Right lobe of liver (tissue), 4 donors: ENCODE results near the gene CEP55.

ENCODE experiments used
- POLR2A ChIP-seq: fragments of 450-650 bp; IDR thresholded peaks from one replicate; pipeline ENCODE4 v1.6.1; 2017; ENCODE audit warnings: antibody characterized with exemption, mild to moderate bottlenecking
- TF ChIP-seq, protein P1 (sequence below), 4 donors: fragments of 200-600 bp in 3 of 4; fragments of 450-650 bp in 1 of 4; IDR thresholded peaks; one replicate each; pipeline versions ENCODE4 v1.5.1 to v1.8.0; 2016 to 2022; ENCODE audit warnings: antibody characterized with exemption in 4 of 4, mild to moderate bottlenecking in 2 of 4
- donor health status: DM: no; HTN: no; CAD: no.
- donor health status: DM: no; HTN: no; CAD: no.
- donor health status: DM: no; HTN: yes; CAD: no.

DNA sequence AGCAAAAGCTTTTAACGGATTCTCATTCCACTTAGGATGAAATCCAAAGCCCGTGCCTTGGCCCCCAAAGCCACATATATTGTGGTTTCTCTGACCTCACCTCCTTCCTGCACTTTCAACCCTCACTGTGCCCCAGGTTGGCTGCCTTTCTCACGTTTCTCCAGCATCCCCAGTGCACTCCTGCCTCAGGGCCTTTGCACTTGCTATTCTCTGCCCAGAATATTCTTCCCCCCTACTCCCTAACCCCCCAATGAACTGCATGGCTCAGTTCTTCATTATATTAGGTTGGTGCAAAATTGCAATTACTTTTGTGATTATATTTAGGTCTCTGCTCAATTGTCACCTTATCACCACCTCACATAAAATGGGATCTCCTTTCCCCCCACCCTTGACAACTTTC is 48.4 kb upstream of the CEP55 start:
- TF ChIP-seq, protein P1, sequence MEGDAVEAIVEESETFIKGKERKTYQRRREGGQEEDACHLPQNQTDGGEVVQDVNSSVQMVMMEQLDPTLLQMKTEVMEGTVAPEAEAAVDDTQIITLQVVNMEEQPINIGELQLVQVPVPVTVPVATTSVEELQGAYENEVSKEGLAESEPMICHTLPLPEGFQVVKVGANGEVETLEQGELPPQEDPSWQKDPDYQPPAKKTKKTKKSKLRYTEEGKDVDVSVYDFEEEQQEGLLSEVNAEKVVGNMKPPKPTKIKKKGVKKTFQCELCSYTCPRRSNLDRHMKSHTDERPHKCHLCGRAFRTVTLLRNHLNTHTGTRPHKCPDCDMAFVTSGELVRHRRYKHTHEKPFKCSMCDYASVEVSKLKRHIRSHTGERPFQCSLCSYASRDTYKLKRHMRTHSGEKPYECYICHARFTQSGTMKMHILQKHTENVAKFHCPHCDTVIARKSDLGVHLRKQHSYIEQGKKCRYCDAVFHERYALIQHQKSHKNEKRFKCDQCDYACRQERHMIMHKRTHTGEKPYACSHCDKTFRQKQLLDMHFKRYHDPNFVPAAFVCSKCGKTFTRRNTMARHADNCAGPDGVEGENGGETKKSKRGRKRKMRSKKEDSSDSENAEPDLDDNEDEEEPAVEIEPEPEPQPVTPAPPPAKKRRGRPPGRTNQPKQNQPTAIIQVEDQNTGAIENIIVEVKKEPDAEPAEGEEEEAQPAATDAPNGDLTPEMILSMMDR (IDR thresholded peaks at IDR 0.05), result no peak
- TF ChIP-seq POLR2A, result no peak
